Activated T-helper 17 cell treated with anti-CD3 and anti-CD28 coated beads, Interleukin-2, amount 50 U/mL, for 72 hours (primary cell): ENCODE results near the gene GHDC. TPM values are rescaled to one million over a fixed set of nuclear protein-coding genes. Genes with fewer than 3 reads are reported as not detected.
A peak's percentile ranks its signal among the peaks of the same experiment; 100 is the strongest.
"Not testable (repeated sequence)": the region's sequence is repeated elsewhere in the genome, so short reads cannot be mapped to it uniquely, and the experiment has no call there.

Experiments
- ATAC-seq: fragments of 150-1000 bp; cut with Tn5 transposase; replicated peaks from 2 replicates; pipeline ENCODE4 v1.10.0; 2021; ENCODE audit warnings: mild to moderate bottlenecking, moderate library complexity
- H3K27ac Mint-ChIP-seq: one replicate; pipeline ENCODE4 v1.8.0; 2022; ENCODE audit warnings: mixed read lengths
- H3K27me3 Mint-ChIP-seq: one replicate; pipeline ENCODE4 v1.8.0; 2022; ENCODE audit warnings: mixed read lengths
- H3K36me3 Mint-ChIP-seq: one replicate; pipeline ENCODE4 v1.8.0; 2022; ENCODE audit warnings: low read depth, mild to moderate bottlenecking, mixed read lengths
- H3K4me1 Mint-ChIP-seq: one replicate; pipeline ENCODE4 v1.8.0; 2022; ENCODE audit warnings: mixed read lengths
- H3K4me3 Mint-ChIP-seq: one replicate; pipeline ENCODE4 v1.8.0; 2022; ENCODE audit warnings: mild to moderate bottlenecking, mixed read lengths
- H3K9me3 Mint-ChIP-seq: one replicate; pipeline ENCODE4 v1.8.0; 2022; ENCODE audit warnings: mixed read lengths
- total RNA-seq, 2 donors: library from RNA; stranded (reverse); gene quantifications; one replicate each; pipeline ENCODE4 v1.2.3, GENCODE V29; 2022

The GHDC gene, protein sequence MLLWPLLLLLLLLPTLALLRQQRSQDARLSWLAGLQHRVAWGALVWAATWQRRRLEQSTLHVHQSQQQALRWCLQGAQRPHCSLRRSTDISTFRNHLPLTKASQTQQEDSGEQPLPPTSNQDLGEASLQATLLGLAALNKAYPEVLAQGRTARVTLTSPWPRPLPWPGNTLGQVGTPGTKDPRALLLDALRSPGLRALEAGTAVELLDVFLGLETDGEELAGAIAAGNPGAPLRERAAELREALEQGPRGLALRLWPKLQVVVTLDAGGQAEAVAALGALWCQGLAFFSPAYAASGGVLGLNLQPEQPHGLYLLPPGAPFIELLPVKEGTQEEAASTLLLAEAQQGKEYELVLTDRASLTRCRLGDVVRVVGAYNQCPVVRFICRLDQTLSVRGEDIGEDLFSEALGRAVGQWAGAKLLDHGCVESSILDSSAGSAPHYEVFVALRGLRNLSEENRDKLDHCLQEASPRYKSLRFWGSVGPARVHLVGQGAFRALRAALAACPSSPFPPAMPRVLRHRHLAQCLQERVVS
- total RNA-seq = 10 to 100 TPM; 19.6 to 24.5 TPM

DNA sequence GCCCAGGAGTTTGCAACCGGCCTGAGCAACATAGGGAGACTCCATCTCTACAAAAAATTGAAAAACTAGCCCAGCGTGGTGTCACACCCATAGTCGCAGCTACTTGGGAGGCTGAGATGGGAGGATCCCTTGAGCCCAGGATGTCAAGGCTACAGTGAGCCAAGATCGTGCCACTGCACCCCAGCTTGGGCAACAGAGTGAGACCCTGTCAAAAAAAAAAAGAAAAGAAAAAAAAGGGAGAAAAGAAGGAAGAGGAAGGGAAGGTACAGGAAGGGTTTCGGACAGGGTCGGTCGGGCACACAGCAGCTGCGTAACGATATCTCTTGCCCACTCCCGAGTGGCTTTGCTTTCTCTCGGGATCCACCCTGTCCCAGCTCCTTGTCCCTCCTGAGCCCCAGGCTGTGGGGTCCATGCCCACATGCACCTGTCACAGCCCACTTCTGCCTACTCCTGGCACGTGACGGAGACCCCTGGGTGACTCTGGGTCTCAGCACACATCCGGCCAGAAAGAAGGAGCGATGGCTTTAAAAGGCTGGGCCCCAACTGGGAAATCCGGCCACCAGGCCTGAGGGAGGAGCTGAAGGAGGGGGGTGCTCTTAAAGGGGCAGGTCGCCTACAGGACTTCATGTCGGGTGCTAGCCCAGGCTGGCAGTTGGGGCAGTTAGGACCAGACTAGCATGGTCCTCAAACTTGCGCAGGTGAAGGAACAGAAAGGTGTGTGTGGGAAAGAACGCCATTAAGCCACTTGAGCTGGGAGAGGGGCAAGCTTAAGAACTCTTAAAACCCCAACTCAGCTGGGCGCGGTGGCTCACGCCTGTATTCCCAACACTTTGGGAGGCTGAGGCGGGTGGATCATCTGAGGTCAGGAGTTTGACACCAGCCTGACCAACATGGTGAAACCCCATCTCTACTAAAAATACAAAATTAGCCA lies at the start of gene GHDC:
GHDC (minus strand) TSS at position 526 of the 931 bp plus-strand sequence. CDS start 913 bp downstream, outside the sequence.
- ATAC-seq = peak; percentile 98

GRCh38 chr17:42243493-42243982 lies 49.2 kb upstream of the GHDC start:
- Mint-ChIP-seq H3K36me3 (peaks cover 67% of the 10 kb centered on the region), H3K27ac (no peak overlapping the region)

More for the DNA sequence above, at the start of gene GHDC:
- Mint-ChIP-seq H3K9me3 (no peaks in the 10 kb centered on the region), H3K4me3 (peak within 1 kb of the TSS; percentile 89), H3K36me3 (peaks cover 2% of the 10 kb centered on the region), H3K4me1 (peaks cover 11% of the 10 kb centered on the region), H3K27me3 (no peaks in the 10 kb centered on the region), H3K27ac (peak within 1 kb of the TSS; percentile 93)

GRCh38 chr17:42241871-42242270 lies 47.6 kb upstream of the GHDC start:
- H3K4me1 Mint-ChIP-seq = peaks cover 24% of the 10 kb centered on the region
- no peak overlapping the region for H3K4me3 Mint-ChIP-seq
- peaks cover 62% of the 10 kb centered on the region for H3K36me3 Mint-ChIP-seq
- H3K27ac Mint-ChIP-seq = no peak overlapping the region
- ATAC-seq = no peak
- no peaks in the 10 kb centered on the region for H3K27me3 Mint-ChIP-seq
- no peaks in the 10 kb centered on the region for H3K9me3 Mint-ChIP-seq

More at GRCh38 chr17:42243493-42243982, 49.2 kb upstream of the GHDC start:
- ATAC-seq = no peak
- Mint-ChIP-seq H3K27me3 (no peaks in the 10 kb centered on the region), H3K4me1 (peaks cover 30% of the 10 kb centered on the region), H3K9me3 (no peaks in the 10 kb centered on the region), H3K4me3 (no peak overlapping the region)

DNA sequence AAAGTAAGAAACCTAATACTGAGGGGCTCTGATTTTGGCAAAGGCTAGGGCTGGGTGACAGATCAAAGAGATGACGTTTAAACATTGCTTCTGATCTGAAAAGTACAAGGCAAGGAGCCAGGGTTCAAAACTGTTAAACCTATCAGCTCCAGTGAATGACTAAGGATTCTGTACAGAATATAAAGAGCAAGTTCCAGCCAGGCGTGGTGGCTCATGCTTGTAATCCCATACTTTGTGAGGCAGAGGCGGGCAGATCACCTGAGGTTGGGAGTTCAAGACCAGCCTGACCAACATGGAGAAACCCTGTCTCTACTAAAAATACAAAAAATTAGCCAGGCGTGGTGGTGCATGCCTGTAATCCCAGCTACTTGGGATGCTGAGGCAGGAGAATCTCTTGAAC lies 46.6 kb upstream of the GHDC start:
- H3K27ac Mint-ChIP-seq, H3K9me3 Mint-ChIP-seq, H3K27me3 Mint-ChIP-seq, ATAC-seq, H3K4me3 Mint-ChIP-seq: not testable (repeated sequence)
- peaks cover 23% of the 10 kb centered on the region for H3K4me1 Mint-ChIP-seq
- peaks cover 55% of the 10 kb centered on the region for H3K36me3 Mint-ChIP-seq

- ATAC-seq = no peak
- Mint-ChIP-seq H3K4me1 (peaks cover 23% of the 10 kb centered on the region), H3K9me3 (no peaks in the 10 kb centered on the region), H3K36me3 (peaks cover 52% of the 10 kb centered on the region), H3K4me3 (no peak overlapping the region), H3K27me3 (no peaks in the 10 kb centered on the region), H3K27ac (no peak overlapping the region)
These were observed 45.9 kb upstream of the GHDC start for GRCh38 chr17:42240201-42240600.

DNA sequence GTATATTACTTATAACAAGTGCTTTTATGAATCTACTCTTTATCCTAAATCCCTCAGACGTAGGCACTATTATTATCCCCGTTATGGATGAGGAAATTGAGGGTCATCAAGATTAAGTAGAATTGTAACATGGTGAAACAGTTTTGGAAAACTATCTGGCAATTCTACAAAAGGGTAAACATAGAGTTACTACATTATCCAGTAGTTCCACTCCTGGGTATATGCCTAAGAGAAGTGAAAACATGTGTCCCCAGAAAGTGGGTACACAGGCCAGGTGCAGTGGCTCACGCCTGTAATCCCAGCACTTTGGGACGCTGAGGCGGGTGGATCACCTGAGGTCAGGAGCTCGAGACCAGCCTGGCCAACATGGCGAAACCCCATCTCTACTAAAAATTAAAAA lies 45.3 kb upstream of the GHDC start:
- Mint-ChIP-seq H3K36me3 (peaks cover 57% of the 10 kb centered on the region), H3K4me1 (peaks cover 23% of the 10 kb centered on the region)
- H3K27ac Mint-ChIP-seq, H3K4me3 Mint-ChIP-seq, H3K27me3 Mint-ChIP-seq, ATAC-seq, H3K9me3 Mint-ChIP-seq: not testable (repeated sequence)

- H3K4me3 Mint-ChIP-seq = no peak overlapping the region
- peaks cover 22% of the 10 kb centered on the region for H3K4me1 Mint-ChIP-seq
- peaks cover 63% of the 10 kb centered on the region for H3K36me3 Mint-ChIP-seq
- no peak for ATAC-seq
- no peaks in the 10 kb centered on the region for H3K9me3 Mint-ChIP-seq
- H3K27me3 Mint-ChIP-seq = no peaks in the 10 kb centered on the region
- H3K27ac Mint-ChIP-seq = no peak overlapping the region
These were observed 42.5 kb upstream of the GHDC start for GRCh38 chr17:42236760-42237159.

DNA sequence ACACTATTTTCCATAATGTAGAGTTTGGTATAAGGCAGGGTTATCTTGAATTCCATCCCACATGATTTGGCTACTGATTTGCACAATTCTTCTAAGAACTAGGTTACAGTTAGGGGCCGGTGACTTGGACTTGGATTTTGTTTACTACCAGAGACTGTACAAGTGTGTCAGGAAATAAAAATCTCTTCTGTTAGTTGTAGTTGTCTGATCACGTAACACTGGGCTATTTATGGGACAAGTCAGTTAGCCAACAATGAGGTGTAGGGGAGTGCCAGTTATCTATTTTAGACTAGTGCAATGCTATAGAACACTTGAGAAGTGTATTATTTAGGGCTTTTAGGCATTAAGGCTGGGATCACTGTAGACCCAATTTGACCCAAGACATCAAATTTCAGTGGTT lies 39.7 kb upstream of the GHDC start:
- Mint-ChIP-seq H3K27me3 (no peaks in the 10 kb centered on the region), H3K4me1 (peaks cover 13% of the 10 kb centered on the region), H3K27ac (peak overlapping the region; percentile 43), H3K4me3 (no peak overlapping the region), H3K9me3 (no peaks in the 10 kb centered on the region), H3K36me3 (peaks cover 69% of the 10 kb centered on the region)
- ATAC-seq = no peak

- Mint-ChIP-seq H3K4me1 (peaks cover 16% of the 10 kb centered on the region), H3K27me3 (no peaks in the 10 kb centered on the region)
These were observed 38.9 kb upstream of the GHDC start for GRCh38 chr17:42233156-42233555.

GRCh38 chr17:42230225-42230624 lies 35.9 kb upstream of the GHDC start:
- H3K4me3 Mint-ChIP-seq = no peak overlapping the region
- peak overlapping the region; percentile 8 for H3K27ac Mint-ChIP-seq

More at GRCh38 chr17:42233156-42233555, 38.9 kb upstream of the GHDC start:
- ATAC-seq = no peak
- no peaks in the 10 kb centered on the region for H3K9me3 Mint-ChIP-seq
- H3K27ac Mint-ChIP-seq = no peak overlapping the region
- H3K36me3 Mint-ChIP-seq = peaks cover 71% of the 10 kb centered on the region
- no peak overlapping the region for H3K4me3 Mint-ChIP-seq

GRCh38 chr17:42227849-42228700 lies 33.8 kb upstream of the GHDC start:
- ATAC-seq = peak; percentile 16
- H3K27me3 Mint-ChIP-seq = no peaks in the 10 kb centered on the region
- peaks cover 6% of the 10 kb centered on the region for H3K4me1 Mint-ChIP-seq
- no peaks in the 10 kb centered on the region for H3K9me3 Mint-ChIP-seq
- peak overlapping the region; percentile 23 for H3K27ac Mint-ChIP-seq
- H3K36me3 Mint-ChIP-seq = peaks cover 97% of the 10 kb centered on the region
- peak overlapping the region; percentile 2 for H3K4me3 Mint-ChIP-seq

More at GRCh38 chr17:42230225-42230624, 35.9 kb upstream of the GHDC start:
- no peaks in the 10 kb centered on the region for H3K27me3 Mint-ChIP-seq
- H3K36me3 Mint-ChIP-seq = peaks cover 93% of the 10 kb centered on the region
- ATAC-seq = peak; percentile 83
- no peaks in the 10 kb centered on the region for H3K9me3 Mint-ChIP-seq
- H3K4me1 Mint-ChIP-seq = peaks cover 9% of the 10 kb centered on the region

GRCh38 chr17:42225646-42226045 lies 31.4 kb upstream of the GHDC start:
- ATAC-seq = no peak
- Mint-ChIP-seq H3K27me3 (no peaks in the 10 kb centered on the region), H3K4me3 (no peak overlapping the region), H3K4me1 (peaks cover 11% of the 10 kb centered on the region), H3K27ac (no peak overlapping the region), H3K36me3 (peaks cover 99% of the 10 kb centered on the region), H3K9me3 (no peaks in the 10 kb centered on the region)

GRCh38 chr17:42224651-42225050 lies 30.4 kb upstream of the GHDC start:
- peak overlapping the region; percentile 59 for H3K27ac Mint-ChIP-seq
- ATAC-seq = no peak
- H3K4me3 Mint-ChIP-seq = no peak overlapping the region
- peaks cover 96% of the 10 kb centered on the region for H3K36me3 Mint-ChIP-seq
- H3K4me1 Mint-ChIP-seq = peaks cover 11% of the 10 kb centered on the region
- no peaks in the 10 kb centered on the region for H3K27me3 Mint-ChIP-seq
- H3K9me3 Mint-ChIP-seq = no peaks in the 10 kb centered on the region
